Thoracic aorta (tissue), 2 donors: ENCODE measurements around the gene PLAU. TPM values are rescaled to one million over a fixed set of nuclear protein-coding genes. Genes with fewer than 3 reads are reported as not detected.

ENCODE experiments used
- ATAC-seq: fragments of 150-250 bp; one replicate; pipeline ENCODE4 v1.8.0; 2017; ENCODE audit warnings: low read depth; ENCODE audit not compliant: insufficient number of reproducible peaks, low FRiP score
- DNase-seq: peaks from one replicate; pipeline ENCODE4 v3.0.0-alpha.2; 2020; ENCODE audit warnings: low spot score
- H3K27ac ChIP-seq, 2 donors: fragments of 200-600 bp; sonication (generic); 1 replicate in 1 of 2; 2 replicates in 1 of 2; pipeline ENCODE4 v1.5.1; 2016; ENCODE audit warnings: mild to moderate bottlenecking in 2 of 2, moderate library complexity in 2 of 2
- H3K27me3 ChIP-seq: fragments of 200-600 bp; sonication (generic); replicated peaks from 2 replicates; pipeline ENCODE4 v1.6.0; 2016; ENCODE audit warnings: mild to moderate bottlenecking; ENCODE audit not compliant: insufficient read depth
- H3K36me3 ChIP-seq: fragments of 200-600 bp; sonication (generic); one replicate; pipeline ENCODE4 v1.5.1; 2016
- H3K4me1 ChIP-seq, 2 donors: fragments of 200-600 bp; sonication (generic); 1 replicate in 1 of 2; 2 replicates in 1 of 2; pipeline versions ENCODE4 v1.5.1 to v1.6.0; 2016; ENCODE audit warnings: low read depth in 2 of 2, mild to moderate bottlenecking in 1 of 2; ENCODE audit not compliant: control insufficient read depth in 1 of 2
- H3K4me3 ChIP-seq: fragments of 200-600 bp; sonication (generic); 2 replicates; pipeline ENCODE4 v1.5.1; 2016; ENCODE audit warnings: mild to moderate bottlenecking
- H3K9me3 ChIP-seq: fragments of 200-600 bp; sonication (generic); 2 replicates; pipeline ENCODE4 v1.5.1; 2016
- CTCF ChIP-seq: fragments of 200-600 bp; sonication (generic); IDR thresholded peaks from one replicate; pipeline ENCODE4 v1.5.1; 2019; ENCODE audit warnings: antibody characterized with exemption
- total RNA-seq, 2 donors: library from RNA; depleted of rRNA; stranded (reverse); fragments of >200 nt; gene quantifications; one replicate each; pipeline versions ENCODE4 v1.1.0 to v1.2.3, GENCODE V29; 2016

The PLAU gene
- total RNA-seq, 2 donors from 2014 or later: 8.1 to 100 TPM

DNA sequence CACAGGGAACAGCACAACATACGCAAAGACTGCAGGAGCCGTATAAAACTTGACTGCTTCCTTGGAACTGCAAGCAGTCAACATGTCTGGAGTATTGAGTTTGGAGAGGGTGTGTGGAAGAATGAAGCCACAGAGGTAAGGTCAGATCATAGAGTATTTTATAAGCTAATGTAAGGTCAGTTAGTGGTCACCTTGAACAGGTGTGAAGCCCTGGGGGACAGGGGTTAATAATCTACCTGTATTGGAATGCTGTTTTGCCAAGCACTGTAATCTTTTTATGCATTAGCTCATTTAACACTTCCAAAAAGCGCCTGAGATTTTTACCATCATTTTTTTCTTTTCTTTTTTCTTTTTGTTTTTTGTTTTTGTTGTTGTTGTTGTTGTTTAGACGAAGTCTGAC lies 23.1 kb downstream of the PLAU start:
- no peak for TF ChIP-seq CTCF
- Histone ChIP-seq H3K4me1 (peaks cover 6 to 7% of the 10 kb centered on the region in 2 donors), H3K27me3 (no peaks in the 10 kb centered on the region), H3K36me3 (no peaks in the 10 kb centered on the region), H3K27ac (no peak overlapping the region), H3K4me3 (no peak overlapping the region), H3K9me3 (no peaks in the 10 kb centered on the region)
- ATAC-seq: no peak
- DNase-seq: no peak

- H3K9me3 ChIP-seq: no peaks in the 10 kb centered on the region
- ATAC-seq (no peak), DNase-seq (no peak)
- no peak overlapping the region for H3K4me3 ChIP-seq
- H3K4me1 ChIP-seq: peaks cover 6 to 14% of the 10 kb centered on the region in 2 donors
- TF ChIP-seq CTCF: no peak
- H3K36me3 ChIP-seq: no peaks in the 10 kb centered on the region
- no peaks in the 10 kb centered on the region for H3K27me3 ChIP-seq
- no peak overlapping the region for H3K27ac ChIP-seq
These were observed 25.0 kb downstream of the PLAU start for GRCh38 chr10:73935895-73936294.

GRCh38 chr10:73937333-73938043 lies 26.6 kb downstream of the PLAU start:
- ATAC-seq (no peak), DNase-seq (no peak)
- Histone ChIP-seq H3K36me3 (no peaks in the 10 kb centered on the region), H3K27ac (peak overlapping the region in 1 of 2 donors; percentile 43), H3K4me1 (peaks cover 6 to 20% of the 10 kb centered on the region in 2 donors), H3K9me3 (no peaks in the 10 kb centered on the region), H3K27me3 (no peaks in the 10 kb centered on the region), H3K4me3 (no peak overlapping the region)
- no peak for TF ChIP-seq CTCF

- Histone ChIP-seq H3K4me3 (peak overlapping the region; percentile 47), H3K4me1 (peaks cover 6 to 20% of the 10 kb centered on the region in 2 donors), H3K27me3 (no peaks in the 10 kb centered on the region), H3K9me3 (no peaks in the 10 kb centered on the region), H3K27ac (peak overlapping the region; percentile 62 to 70), H3K36me3 (no peaks in the 10 kb centered on the region)
- peak; percentile 76 for DNase-seq
- peak; percentile 96 for TF ChIP-seq CTCF
- ATAC-seq: peak; percentile 84
These were observed 29.8 kb downstream of the PLAU start for GRCh38 chr10:73940634-73941221.

- TF ChIP-seq CTCF: no peak
- no peak overlapping the region for H3K4me3 ChIP-seq
- H3K9me3 ChIP-seq: no peaks in the 10 kb centered on the region
- H3K27ac ChIP-seq: peak overlapping the region; percentile 62 to 70
- H3K27me3 ChIP-seq: no peaks in the 10 kb centered on the region
- ATAC-seq (no peak), DNase-seq (no peak)
- peaks cover 6 to 15% of the 10 kb centered on the region in 2 donors for H3K4me1 ChIP-seq
- H3K36me3 ChIP-seq: no peaks in the 10 kb centered on the region
These were observed 30.4 kb downstream of the PLAU start for GRCh38 chr10:73941300-73941699.
